ENCODE measurements around the gene EMILIN2.

Gene EMILIN2

GRCh38 chr18:2956056-2956455 is 109.2 kb downstream of the EMILIN2 start:
- DNase-seq (ENCODE audit: low spot score), result no peak

- DNase-seq (ENCODE audit: low spot score), result no peak
Measured at GRCh38 chr18:2958819-2959298, 112.1 kb downstream of the EMILIN2 start.

GRCh38 chr18:2959341-2959740 is 112.5 kb downstream of the EMILIN2 start:
- no peak for DNase-seq (ENCODE audit: low spot score)

GRCh38 chr18:2960983-2961696 is 114.3 kb downstream of the EMILIN2 start:
- DNase-seq (ENCODE audit: low spot score), result no peak

GRCh38 chr18:2961821-2962220 is 115.0 kb downstream of the EMILIN2 start:
- no peak for DNase-seq (ENCODE audit: low spot score)

DNA sequence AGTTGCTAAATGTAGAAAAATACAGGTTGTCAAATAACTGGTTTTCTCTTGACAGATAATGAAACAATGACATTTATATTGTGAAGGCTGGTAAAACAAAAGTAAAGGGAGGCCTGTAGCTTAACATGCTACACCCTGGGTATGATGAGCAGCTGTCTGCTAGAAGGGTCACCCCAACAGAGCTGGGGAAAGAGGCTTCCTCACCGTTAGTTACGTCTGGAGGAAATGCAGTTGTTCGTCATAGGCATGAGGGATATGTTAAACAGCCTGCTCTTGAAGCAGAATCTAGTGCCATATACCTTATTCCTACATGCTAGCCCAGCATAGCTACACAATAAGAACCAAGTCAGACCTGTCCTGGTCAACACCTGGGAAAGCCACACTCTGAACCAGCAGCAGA is 116.2 kb downstream of the EMILIN2 start:
- no peak for DNase-seq (ENCODE audit: low spot score)

DNA sequence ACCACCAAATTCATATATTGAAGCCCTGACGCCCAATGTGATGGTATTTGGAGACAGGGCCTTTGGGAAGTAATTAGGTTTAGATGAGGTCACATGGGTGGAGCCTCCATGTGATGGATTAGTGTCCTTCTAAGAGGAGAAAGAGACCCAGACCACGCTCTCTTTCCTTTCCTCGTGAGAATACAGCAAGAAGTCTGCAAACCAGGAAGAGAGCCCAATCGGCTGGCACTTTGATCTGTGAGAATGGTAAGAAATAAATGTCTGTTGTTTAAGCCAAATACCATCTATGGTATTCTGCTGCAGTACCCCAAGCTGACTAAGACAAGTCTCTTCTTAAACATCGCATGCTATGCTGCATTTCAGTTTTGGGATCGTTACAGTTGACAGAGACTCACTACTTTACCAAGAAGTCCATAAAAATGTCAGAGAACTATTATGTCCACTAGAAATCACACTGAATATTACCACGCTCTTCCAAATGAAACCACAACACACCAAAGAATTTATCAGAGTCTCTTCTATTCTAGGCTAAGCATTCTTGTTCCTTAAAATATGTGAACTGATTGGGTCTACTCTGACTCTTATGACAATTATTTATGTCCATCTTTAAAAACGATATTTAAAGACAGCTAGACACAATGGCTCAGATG is 117.7 kb downstream of the EMILIN2 start:
- DNase-seq (ENCODE audit: low spot score), result no peak

Measured in RKO (cell line).